B cell (primary cell): ENCODE data around the gene CXXC1. TPM values are rescaled to one million over a fixed set of nuclear protein-coding genes. Genes with fewer than 3 reads are reported as not detected.
A peak's percentile ranks its signal among the peaks of the same experiment; 100 is the strongest.

Source experiments
- ATAC-seq: fragments of 200-7000 bp; cut with Tn5 transposase; one replicate; pipeline ENCODE4 v1.10.0; 2021; ENCODE audit warnings: low read depth, mild to moderate bottlenecking, moderate number of reproducible peaks, moderate library complexity
- CTCF ChIA-PET: fragments of 350-600 bp; sonication (Branson Sonifier 250); formaldehyde crosslinking; loops from one replicate; lab custom pipeline; 2021; ENCODE audit warnings: antibody characterized with exemption, inconsistent platforms; lab: Charles Lee
- POLR2A ChIA-PET: fragments of 350-600 bp; sonication (Branson Sonifier 250); formaldehyde crosslinking; loops from one replicate; lab custom pipeline; 2021; ENCODE audit warnings: antibody characterized with exemption; lab: Charles Lee
- DNase-seq: peaks from one replicate; pipeline ENCODE4 v3.0.0; 2013
- H2AFZ ChIP-seq: 2 replicates; pipeline ENCODE4 v1.6.1; 2012; ENCODE audit warnings: mild to moderate bottlenecking, low read depth, low read length; ENCODE audit not compliant: insufficient read depth, poor library complexity, severe bottlenecking
- H3K27ac ChIP-seq, 2 donors: 1 replicate in 1 of 2; 2 replicates in 1 of 2; pipeline ENCODE4 v1.5.1; 2012 to 2013; ENCODE audit warnings: low read length in 2 of 2, mild to moderate bottlenecking in 2 of 2, moderate library complexity in 1 of 2
- H3K27me3 ChIP-seq, 4 experiments: fragments of 200-600 bp in 1 of 4; sonication (generic) in 1 of 4; replicated peaks in 1 of 4; 1 replicate in 2 of 4; 2 replicates in 2 of 4; pipeline versions ENCODE4 v1.6.1 to v1.7.0; 2013 to 2016; ENCODE audit warnings: low read length in 3 of 4, mild to moderate bottlenecking in 2 of 4, mixed read lengths in 1 of 4, moderate library complexity in 1 of 4; ENCODE audit not compliant: insufficient read depth in 4 of 4, control insufficient read depth in 3 of 4; ENCODE audit errors: control extremely low read depth in 1 of 4
- H3K36me3 ChIP-seq, 2 experiments: replicated peaks in 1 of 2; 1 replicate in 1 of 2; 2 replicates in 1 of 2; pipeline versions ENCODE4 v1.6.1 to v1.7.1; 2013; ENCODE audit warnings: low read length in 1 of 2; ENCODE audit not compliant: insufficient read depth in 2 of 2, control insufficient read depth in 1 of 2; ENCODE audit errors: control extremely low read depth in 1 of 2, extremely low read depth in 1 of 2
- H3K4me1 ChIP-seq, 2 donors: fragments of 200-600 bp in 1 of 2; sonication (generic) in 1 of 2; 1 replicate in 1 of 2; 2 replicates in 1 of 2; pipeline versions ENCODE4 v1.5.1 to v1.6.1; 2013 to 2017; ENCODE audit warnings: low read length in 2 of 2; ENCODE audit not compliant: control insufficient read depth in 2 of 2, insufficient read depth in 2 of 2
- H3K4me2 ChIP-seq: replicated peaks from 2 replicates; pipeline ENCODE3; 2012; ENCODE audit warnings: mild to moderate bottlenecking, low read depth, low read length; ENCODE audit not compliant: poor library complexity, severe bottlenecking
- H3K4me3 ChIP-seq, 5 experiments: fragments of 200-600 bp in 1 of 5; sonication (generic) in 1 of 5; 1 replicate in 3 of 5; 2 replicates in 2 of 5; pipeline versions ENCODE4 v1.5.1 to v1.7.0; 2011 to 2016; ENCODE audit warnings: low read length in 4 of 5, mild to moderate bottlenecking in 4 of 5, low read depth in 2 of 5, control low read depth in 1 of 5, moderate library complexity in 1 of 5; ENCODE audit not compliant: insufficient read depth in 1 of 5; ENCODE audit errors: control extremely low read depth in 1 of 5, extremely low read depth in 1 of 5
- H3K79me2 ChIP-seq: fragments of 200-600 bp; sonication (generic); one replicate; pipeline ENCODE4 v1.6.0; 2016; ENCODE audit warnings: low read length; ENCODE audit not compliant: control insufficient read depth, insufficient read depth
- H3K9ac ChIP-seq: fragments of 200-600 bp; sonication (generic); 2 replicates; pipeline ENCODE4 v1.6.1; 2017; ENCODE audit warnings: mild to moderate bottlenecking, low read length, moderate library complexity
- H3K9me3 ChIP-seq, 3 donors: one replicate each; pipeline versions ENCODE4 v1.6.1 to v1.7.1; 2013; ENCODE audit warnings: low read length in 2 of 3; ENCODE audit not compliant: control insufficient read depth in 2 of 3, insufficient read depth in 1 of 3; ENCODE audit errors: control extremely low read depth in 1 of 3
- H4K20me1 ChIP-seq: 2 replicates; pipeline ENCODE4 v1.6.0; 2012; ENCODE audit warnings: mild to moderate bottlenecking, low read length; ENCODE audit not compliant: insufficient read depth, control insufficient read depth, poor library complexity, severe bottlenecking
- H3K27ac Mint-ChIP-seq: one replicate; pipeline ENCODE4 v1.8.0; 2021; ENCODE audit warnings: mixed read lengths
- H3K27me3 Mint-ChIP-seq: one replicate; pipeline ENCODE4 v1.8.0; 2021; ENCODE audit warnings: mixed read lengths
- H3K4me1 Mint-ChIP-seq: one replicate; pipeline ENCODE4 v1.8.0; 2021; ENCODE audit warnings: mixed read lengths
- H3K4me3 Mint-ChIP-seq: one replicate; pipeline ENCODE4 v1.8.0; 2021; ENCODE audit warnings: mixed read lengths
- H3K9me3 Mint-ChIP-seq: one replicate; pipeline ENCODE4 v1.8.0; 2022; ENCODE audit warnings: mixed read lengths; ENCODE audit not compliant: insufficient read depth
- EZH2 ChIP-seq: IDR thresholded peaks from 2 replicates; pipeline ENCODE4 v1.6.1; 2012; ENCODE audit warnings: borderline replicate concordance, low read depth, mild to moderate bottlenecking, moderate library complexity, low read length; ENCODE audit not compliant: insufficient read depth, poor library complexity, severe bottlenecking
- WGBS: methylation state at CpG from one replicate; pipeline ENCODE4 v1.1.5; 2013; ENCODE audit warnings: missing lambda C conversion rate; ENCODE audit not compliant: insufficient coverage; 5-methylcytosine and 5-hydroxymethylcytosine counted together
- intact Hi-C: fragments of 100-400 bp; cut with micrococcal nuclease; formaldehyde crosslinking; loops from one replicate; pipeline ENCODE4 v1.10.0; 2022
- polyA plus RNA-seq: library from polyadenylated mRNA; depleted of rRNA; stranded (reverse); fragments of >200 nt; gene quantifications from 2 replicates; pipeline ENCODE4 v1.2.3, GENCODE V29; 2012
- total RNA-seq, 2 donors: library from RNA; stranded (reverse); fragments of 120-200 nt in 1 of 2; gene quantifications; 1 replicate in 1 of 2; 2 replicates in 1 of 2; pipeline versions ENCODE4 v1.2.3 to v1.2.4, GENCODE V29; 2013 to 2022
- TF ChIP-seq, protein P1 (sequence below): fragments of 200-600 bp; IDR thresholded peaks from one replicate; pipeline ENCODE4 v1.8.0; 2022; ENCODE audit warnings: antibody characterized with exemption, mild to moderate bottlenecking

The CXXC1 gene
- total and polyA plus RNA-seq, 2 donors (not counting 1 experiment from before 2014, with no cell fraction given), result 157 to 306 TPM

DNA sequence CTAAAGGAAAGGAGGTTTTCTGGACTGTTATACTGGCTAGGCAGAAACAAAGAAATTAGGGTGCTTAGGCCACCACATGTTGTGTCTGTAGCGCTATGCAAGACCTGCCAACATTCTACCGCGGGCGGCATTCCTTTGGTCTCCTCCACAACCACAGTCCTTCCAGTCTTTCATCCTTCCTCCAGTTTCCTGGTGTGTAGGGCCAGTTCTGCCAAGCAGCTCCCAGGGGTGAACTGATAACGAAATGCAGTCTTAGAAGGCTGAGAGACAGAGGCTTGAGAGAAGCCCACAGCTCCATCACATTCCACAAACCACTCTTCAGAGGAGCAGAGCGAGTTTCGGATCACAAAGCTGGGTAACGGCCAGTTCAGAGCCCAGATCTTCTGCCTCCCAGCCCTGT is 19.5 kb upstream of the CXXC1 start:
- no peak for DNase-seq
- intact Hi-C loops, result loop anchor here (1.0 to 2.0 kb wide), 4 partner anchors 9 to 50 kb away; partner anchors contain the start of gene CFAP53
- no peak for TF ChIP-seq EZH2
- TF ChIP-seq, protein P1, sequence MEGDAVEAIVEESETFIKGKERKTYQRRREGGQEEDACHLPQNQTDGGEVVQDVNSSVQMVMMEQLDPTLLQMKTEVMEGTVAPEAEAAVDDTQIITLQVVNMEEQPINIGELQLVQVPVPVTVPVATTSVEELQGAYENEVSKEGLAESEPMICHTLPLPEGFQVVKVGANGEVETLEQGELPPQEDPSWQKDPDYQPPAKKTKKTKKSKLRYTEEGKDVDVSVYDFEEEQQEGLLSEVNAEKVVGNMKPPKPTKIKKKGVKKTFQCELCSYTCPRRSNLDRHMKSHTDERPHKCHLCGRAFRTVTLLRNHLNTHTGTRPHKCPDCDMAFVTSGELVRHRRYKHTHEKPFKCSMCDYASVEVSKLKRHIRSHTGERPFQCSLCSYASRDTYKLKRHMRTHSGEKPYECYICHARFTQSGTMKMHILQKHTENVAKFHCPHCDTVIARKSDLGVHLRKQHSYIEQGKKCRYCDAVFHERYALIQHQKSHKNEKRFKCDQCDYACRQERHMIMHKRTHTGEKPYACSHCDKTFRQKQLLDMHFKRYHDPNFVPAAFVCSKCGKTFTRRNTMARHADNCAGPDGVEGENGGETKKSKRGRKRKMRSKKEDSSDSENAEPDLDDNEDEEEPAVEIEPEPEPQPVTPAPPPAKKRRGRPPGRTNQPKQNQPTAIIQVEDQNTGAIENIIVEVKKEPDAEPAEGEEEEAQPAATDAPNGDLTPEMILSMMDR, result no peak
- Mint-ChIP-seq H3K4me3 (peak overlapping the region; percentile 99), H3K4me1 (peaks cover 33% of the 10 kb centered on the region), H3K27ac (no peak overlapping the region), H3K27me3 (peaks cover 4% of the 10 kb centered on the region), H3K9me3 (peaks cover 4% of the 10 kb centered on the region)
- Histone ChIP-seq H3K4me2 (peak overlapping the region; percentile 83), H3K27ac (peak overlapping the region; percentile 3 to 56), H4K20me1 (no peaks in the 10 kb centered on the region), H3K4me1 (peaks cover 24 to 33% of the 10 kb centered on the region in 2 donors), H3K9me3 (peaks cover 0 to 4% (median 0%) of the 10 kb centered on the region in 3 donors), H3K36me3 (no peaks in the 10 kb centered on the region), H3K9ac (peak overlapping the region; percentile 69), H2AFZ (peak overlapping the region; percentile 81), H3K27me3 (peaks cover 0 to 3% (median 0%) of the 10 kb centered on the region in 4 experiments), H3K4me3 (peak overlapping the region in 2 of 5 experiments; percentile 30 to 70), H3K79me2 (no peaks in the 10 kb centered on the region)
- ChIA-PET CTCF (interaction anchor here (1.0 to 3.2 kb wide), 3 partner anchors 8 to 50 kb away, joined by 3 to 15 read pairs (median 10); no protein-coding TSS in a partner anchor), POLR2A (no interaction called here)
- 80% methylated on average over 8 of the region's 8 CpGs for WGBS
- no peak for ATAC-seq

DNA sequence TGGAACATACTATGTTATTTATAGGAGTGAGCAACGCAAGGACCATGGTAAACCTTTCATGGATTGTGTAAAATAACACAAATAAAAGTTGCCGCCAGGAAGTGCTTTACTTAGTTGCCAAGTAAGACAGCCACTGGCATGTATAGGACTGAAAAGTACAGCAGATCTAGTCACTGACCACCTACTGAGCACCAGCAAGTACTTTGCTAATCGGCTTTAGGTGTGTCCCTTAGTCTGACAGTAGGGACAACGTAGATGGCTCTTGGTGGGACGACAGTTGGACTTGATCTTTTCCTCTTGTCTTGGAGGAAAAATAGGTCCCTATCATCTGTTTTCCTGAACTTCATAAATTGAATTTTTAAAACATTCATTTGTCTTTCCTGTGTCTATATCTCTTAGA is 13.6 kb upstream of the CXXC1 start:
- Histone ChIP-seq H3K4me2 (no peak overlapping the region), H3K79me2 (no peaks in the 10 kb centered on the region), H3K9ac (no peak overlapping the region), H4K20me1 (no peaks in the 10 kb centered on the region), H2AFZ (no peak overlapping the region), H3K27ac (no peak overlapping the region), H3K27me3 (peaks cover 0 to 8% (median 2%) of the 10 kb centered on the region in 4 experiments), H3K4me3 (no peak overlapping the region), H3K36me3 (no peaks in the 10 kb centered on the region), H3K9me3 (peaks cover 0 to 6% (median 4%) of the 10 kb centered on the region in 3 donors), H3K4me1 (peaks cover 13 to 14% of the 10 kb centered on the region in 2 donors)
- ATAC-seq (no peak), DNase-seq (no peak)
- peaks cover 13% of the 10 kb centered on the region for H3K4me1 Mint-ChIP-seq
- H3K27ac Mint-ChIP-seq, result no peak overlapping the region
- intact Hi-C loops, result no loop called here
- WGBS, result 86% methylated on average over 1 of the region's 5 CpGs
- no peak for TF ChIP-seq EZH2
- TF ChIP-seq, protein P1, result no peak
- no peak overlapping the region for H3K4me3 Mint-ChIP-seq
- H3K27me3 Mint-ChIP-seq, result peaks cover 11% of the 10 kb centered on the region
- peaks cover 4% of the 10 kb centered on the region for H3K9me3 Mint-ChIP-seq
- ChIA-PET CTCF (interaction anchor here (0.7 to 1.3 kb wide), 2 partner anchors 10 to 144 kb away, joined by 3 to 5 read pairs; no protein-coding TSS in a partner anchor), POLR2A (no interaction called here)
